GM12864 (cell line): Measurements from ENCODE around the gene TTLL4.

Experiments
- DNase-seq: peaks from one replicate; pipeline ENCODE4 v3.0.0-alpha.2; 2011; ENCODE audit warnings: low read depth
- H3K4me3 ChIP-seq: 2 replicates; pipeline ENCODE4 v1.5.1; 2011; ENCODE audit warnings: mild to moderate bottlenecking, low read depth, low read length, control low read depth
- CTCF ChIP-seq: IDR thresholded peaks from 2 replicates; pipeline ENCODE4 v1.5.1; 2011; ENCODE audit warnings: low read depth, mild to moderate bottlenecking, moderate library complexity, low read length, control low read depth, inconsistent platforms; ENCODE audit errors: missing control alignments

Gene TTLL4

GRCh38 chr2:218720048-218721041 is 9.7 kb downstream of the TTLL4 start:
- H3K4me3 ChIP-seq = no peak overlapping the region
- TF ChIP-seq CTCF = no peak
- DNase-seq = no peak

GRCh38 chr2:218721488-218721887 is 10.9 kb downstream of the TTLL4 start:
- no peak for TF ChIP-seq CTCF
- no peak for DNase-seq
- H3K4me3 ChIP-seq = no peak overlapping the region

- no peak for TF ChIP-seq CTCF
- DNase-seq = no peak
- no peak overlapping the region for H3K4me3 ChIP-seq
Measured at GRCh38 chr2:218721934-218722333, 11.3 kb downstream of the TTLL4 start.

GRCh38 chr2:218722419-218722818 is 11.8 kb downstream of the TTLL4 start:
- no peak overlapping the region for H3K4me3 ChIP-seq
- no peak for TF ChIP-seq CTCF
- no peak for DNase-seq

- H3K4me3 ChIP-seq = no peak overlapping the region
- DNase-seq = no peak
- no peak for TF ChIP-seq CTCF
Measured at GRCh38 chr2:218722876-218723785, 12.5 kb downstream of the TTLL4 start.

- DNase-seq = no peak
- no peak for TF ChIP-seq CTCF
Measured at GRCh38 chr2:218726004-218726574, 15.5 kb downstream of the TTLL4 start.

More at GRCh38 chr2:218726004-218726574, 15.5 kb downstream of the TTLL4 start:
- no peak overlapping the region for H3K4me3 ChIP-seq
